Activated CD4-positive, alpha-beta T cell treated with anti-CD3 and anti-CD28 coated beads, Interleukin-2, amount 10 ng/mL, durations not matched to agents 7 days and 5 days (primary cell): ENCODE results near the gene FRMD4B. TPM values are rescaled to one million over a fixed set of nuclear protein-coding genes. Genes with fewer than 3 reads are reported as not detected.

ENCODE experiments used
- CTCF ChIA-PET: fragments of 350-600 bp; sonication (Branson Sonifier 250); formaldehyde crosslinking; loops from one replicate; lab custom pipeline; 2021; ENCODE audit warnings: antibody characterized with exemption; lab: Charles Lee
- POLR2A ChIA-PET: fragments of 350-600 bp; sonication (Branson Sonifier 250); formaldehyde crosslinking; loops from one replicate; lab custom pipeline; 2021; ENCODE audit warnings: antibody characterized with exemption; lab: Charles Lee
- DNase-seq: peaks from one replicate; pipeline ENCODE4 v3.0.0-alpha.2; 2020
- H3K27ac Mint-ChIP-seq: one replicate; pipeline ENCODE4 v1.8.0; 2021; ENCODE audit warnings: mild to moderate bottlenecking, moderate library complexity, mixed read lengths
- H3K27me3 Mint-ChIP-seq: one replicate; pipeline ENCODE4 v1.8.0; 2021; ENCODE audit warnings: mixed read lengths
- H3K36me3 Mint-ChIP-seq: one replicate; pipeline ENCODE4 v1.8.0; 2021; ENCODE audit warnings: low read depth, mixed read lengths
- H3K4me1 Mint-ChIP-seq: one replicate; pipeline ENCODE4 v1.8.0; 2021; ENCODE audit warnings: mixed read lengths
- H3K4me3 Mint-ChIP-seq: one replicate; pipeline ENCODE4 v1.8.0; 2021; ENCODE audit warnings: mild to moderate bottlenecking, moderate library complexity, mixed read lengths
- H3K9me3 Mint-ChIP-seq: one replicate; pipeline ENCODE4 v1.8.0; 2021; ENCODE audit warnings: mixed read lengths
- total RNA-seq, 2 experiments: library from RNA; stranded (reverse); gene quantifications; one replicate each; pipeline ENCODE4 v1.2.3, GENCODE V29; 2021

FRMD4B gene
- total RNA-seq, 2 experiments from 2014 or later: 6.9 to 8.2 TPM

- no peak overlapping the region for H3K4me3 Mint-ChIP-seq
- peaks cover 24% of the 10 kb centered on the region for H3K36me3 Mint-ChIP-seq
- H3K4me1 Mint-ChIP-seq: peaks cover 6% of the 10 kb centered on the region
- DNase-seq: no peak
- POLR2A ChIA-PET: no interaction called here
- H3K27ac Mint-ChIP-seq: no peak overlapping the region
- H3K27me3 Mint-ChIP-seq: no peaks in the 10 kb centered on the region
- CTCF ChIA-PET: interaction anchor here (0.7 to 1.6 kb wide), 6 partner anchors 8 to 259 kb away, joined by 3 to 6 read pairs (median 4); no protein-coding TSS in a partner anchor
- no peaks in the 10 kb centered on the region for H3K9me3 Mint-ChIP-seq
Observed at GRCh38 chr3:69174871-69175737, 210.8 kb downstream of the FRMD4B start.

- POLR2A ChIA-PET: no interaction called here
- Mint-ChIP-seq H3K4me1 (peaks cover 6% of the 10 kb centered on the region), H3K27me3 (no peaks in the 10 kb centered on the region), H3K27ac (no peak overlapping the region), H3K9me3 (no peaks in the 10 kb centered on the region), H3K4me3 (no peak overlapping the region), H3K36me3 (peaks cover 24% of the 10 kb centered on the region)
- no peak for DNase-seq
- CTCF ChIA-PET: interaction anchor here (0.5 to 1.6 kb wide), 5 partner anchors 9 to 260 kb away, joined by 3 to 6 read pairs (median 3); no protein-coding TSS in a partner anchor
Observed at GRCh38 chr3:69174445-69174844, 211.4 kb downstream of the FRMD4B start.

- Mint-ChIP-seq H3K9me3 (no peaks in the 10 kb centered on the region), H3K27me3 (no peaks in the 10 kb centered on the region), H3K4me3 (no peak overlapping the region), H3K27ac (no peak overlapping the region), H3K4me1 (no peaks in the 10 kb centered on the region), H3K36me3 (peaks cover 21% of the 10 kb centered on the region)
- no peak for DNase-seq
- ChIA-PET POLR2A (no interaction called here), CTCF (interaction anchor here (1.0 kb wide), 1 partner anchor 10 kb away, joined by 4 read pairs; no protein-coding TSS in a partner anchor)
Observed at GRCh38 chr3:69172058-69172457, 213.8 kb downstream of the FRMD4B start.

GRCh38 chr3:69166446-69166845 is 219.4 kb downstream of the FRMD4B start:
- Mint-ChIP-seq H3K27me3 (no peaks in the 10 kb centered on the region), H3K4me1 (no peaks in the 10 kb centered on the region), H3K27ac (no peak overlapping the region), H3K36me3 (peaks cover 2% of the 10 kb centered on the region), H3K9me3 (no peaks in the 10 kb centered on the region), H3K4me3 (no peak overlapping the region)
- DNase-seq: no peak
- ChIA-PET POLR2A (no interaction called here), CTCF (interaction anchor here (7.2 kb wide), 1 partner anchor 141 kb away, joined by 88 read pairs; no protein-coding TSS in a partner anchor)

GRCh38 chr3:69165744-69166143 is 220.1 kb downstream of the FRMD4B start:
- Mint-ChIP-seq H3K4me1 (no peaks in the 10 kb centered on the region), H3K9me3 (no peaks in the 10 kb centered on the region), H3K27ac (no peak overlapping the region), H3K4me3 (no peak overlapping the region), H3K27me3 (no peaks in the 10 kb centered on the region), H3K36me3 (no peaks in the 10 kb centered on the region)
- ChIA-PET CTCF (interaction anchor here (7.2 kb wide), 1 partner anchor 141 kb away, joined by 88 read pairs; no protein-coding TSS in a partner anchor), POLR2A (no interaction called here)
- DNase-seq: no peak

GRCh38 chr3:69164296-69164695 is 221.6 kb downstream of the FRMD4B start:
- Mint-ChIP-seq H3K9me3 (no peaks in the 10 kb centered on the region), H3K27ac (no peak overlapping the region), H3K36me3 (no peaks in the 10 kb centered on the region), H3K4me3 (no peak overlapping the region), H3K4me1 (peaks cover 7% of the 10 kb centered on the region), H3K27me3 (no peaks in the 10 kb centered on the region)
- CTCF ChIA-PET: interaction anchor here (7.2 kb wide), 1 partner anchor 143 kb away, joined by 88 read pairs; no protein-coding TSS in a partner anchor
- no peak for DNase-seq
- POLR2A ChIA-PET: no interaction called here

- Mint-ChIP-seq H3K27ac (no peak overlapping the region), H3K27me3 (no peaks in the 10 kb centered on the region)
Observed at GRCh38 chr3:69162308-69162980, 223.4 kb downstream of the FRMD4B start.

GRCh38 chr3:69161587-69162307 is 224.1 kb downstream of the FRMD4B start:
- H3K27ac Mint-ChIP-seq: no peak overlapping the region
- H3K27me3 Mint-ChIP-seq: no peaks in the 10 kb centered on the region
- ChIA-PET POLR2A (interaction anchor here (1.0 kb wide), 1 partner anchor 145 kb away, joined by 4 read pairs; no protein-coding TSS in a partner anchor), CTCF (interaction anchor here (0.7 to 7.2 kb wide), 30 partner anchors 9 to 511 kb away, joined by 3 to 88 read pairs (median 4); partner anchors contain the start of gene FRMD4B)
- H3K9me3 Mint-ChIP-seq: no peaks in the 10 kb centered on the region
- H3K4me1 Mint-ChIP-seq: peaks cover 7% of the 10 kb centered on the region
- peak; percentile 50 for DNase-seq
- no peak overlapping the region for H3K4me3 Mint-ChIP-seq
- no peaks in the 10 kb centered on the region for H3K36me3 Mint-ChIP-seq

More at GRCh38 chr3:69162308-69162980, 223.4 kb downstream of the FRMD4B start:
- Mint-ChIP-seq H3K4me3 (no peak overlapping the region), H3K36me3 (no peaks in the 10 kb centered on the region), H3K4me1 (peaks cover 7% of the 10 kb centered on the region), H3K9me3 (no peaks in the 10 kb centered on the region)
- POLR2A ChIA-PET: no interaction called here
- CTCF ChIA-PET: interaction anchor here (0.8 to 7.2 kb wide), 17 partner anchors 8 to 510 kb away, joined by 3 to 88 read pairs (median 4); no protein-coding TSS in a partner anchor
- DNase-seq: no peak

- Mint-ChIP-seq H3K4me1 (peaks cover 7% of the 10 kb centered on the region), H3K27ac (no peak overlapping the region), H3K36me3 (no peaks in the 10 kb centered on the region), H3K27me3 (no peaks in the 10 kb centered on the region), H3K9me3 (no peaks in the 10 kb centered on the region), H3K4me3 (no peak overlapping the region)
- ChIA-PET CTCF (interaction anchor here (0.8 to 7.2 kb wide), 5 partner anchors 21 to 250 kb away, joined by 3 to 88 read pairs (median 5); no protein-coding TSS in a partner anchor), POLR2A (no interaction called here)
- no peak for DNase-seq
Observed at GRCh38 chr3:69160525-69160924, 225.4 kb downstream of the FRMD4B start.

- H3K4me3 Mint-ChIP-seq: no peak overlapping the region
- no peaks in the 10 kb centered on the region for H3K9me3 Mint-ChIP-seq
- H3K27ac Mint-ChIP-seq: no peak overlapping the region
- H3K36me3 Mint-ChIP-seq: no peaks in the 10 kb centered on the region
- POLR2A ChIA-PET: no interaction called here
- CTCF ChIA-PET: interaction anchor here (0.6 to 7.2 kb wide), 2 partner anchors 112 to 147 kb away, joined by 4 to 88 read pairs; no protein-coding TSS in a partner anchor
- no peaks in the 10 kb centered on the region for H3K27me3 Mint-ChIP-seq
- peaks cover 7% of the 10 kb centered on the region for H3K4me1 Mint-ChIP-seq
- DNase-seq: no peak
Observed at GRCh38 chr3:69160107-69160506, 225.8 kb downstream of the FRMD4B start.

GRCh38 chr3:69149586-69149985 is 236.3 kb downstream of the FRMD4B start:
- no peaks in the 10 kb centered on the region for H3K36me3 Mint-ChIP-seq
- no peak overlapping the region for H3K27ac Mint-ChIP-seq
- H3K4me3 Mint-ChIP-seq: no peak overlapping the region

GRCh38 chr3:69145688-69146087 is 240.2 kb downstream of the FRMD4B start:
- H3K4me3 Mint-ChIP-seq: no peak overlapping the region
- no peaks in the 10 kb centered on the region for H3K36me3 Mint-ChIP-seq
- H3K27ac Mint-ChIP-seq: no peak overlapping the region
- H3K4me1 Mint-ChIP-seq: no peaks in the 10 kb centered on the region
- DNase-seq: no peak
- ChIA-PET POLR2A (no interaction called here), CTCF (interaction anchor here (0.9 to 1.6 kb wide), 3 partner anchors 16 to 165 kb away, joined by 3 to 4 read pairs (median 3); no protein-coding TSS in a partner anchor)
- H3K9me3 Mint-ChIP-seq: no peaks in the 10 kb centered on the region
- peaks cover 13% of the 10 kb centered on the region for H3K27me3 Mint-ChIP-seq

More at GRCh38 chr3:69149586-69149985, 236.3 kb downstream of the FRMD4B start:
- ChIA-PET CTCF (no interaction called here), POLR2A (interaction anchor here (0.6 kb wide), 2 partner anchors 10 to 117 kb away, joined by 3 to 11 read pairs; no protein-coding TSS in a partner anchor)
- no peaks in the 10 kb centered on the region for H3K9me3 Mint-ChIP-seq
- H3K4me1 Mint-ChIP-seq: no peaks in the 10 kb centered on the region
- peaks cover 9% of the 10 kb centered on the region for H3K27me3 Mint-ChIP-seq
- no peak for DNase-seq
